ENCODE measurements around the gene SKOR1. TPM values are rescaled to one million over a fixed set of nuclear protein-coding genes. Genes with fewer than 3 reads are reported as not detected.

Gene SKOR1
- total RNA-seq, 1 donor from 2014 or later, result 0.21 TPM

- H3K27me3 Mint-ChIP-seq (ENCODE audit: unreplicated experiment), result no peaks in the 10 kb centered on the region
- no peaks in the 10 kb centered on the region for H3K9me3 Mint-ChIP-seq (ENCODE audit: unreplicated experiment)
- no peak overlapping the region for H3K4me3 Mint-ChIP-seq (ENCODE audit: unreplicated experiment)
- no peak for DNase-seq (ENCODE audit: low spot score)
- H3K36me3 Mint-ChIP-seq (ENCODE audit: low read depth, unreplicated experiment), result peaks cover 9% of the 10 kb centered on the region
- peaks cover 4% of the 10 kb centered on the region for H3K4me1 Mint-ChIP-seq (ENCODE audit: unreplicated experiment)
- TF ChIP-seq CTCF (IDR thresholded peaks at IDR 0.05; ENCODE audit: unreplicated experiment), result no peak
- no peak overlapping the region for H3K27ac Mint-ChIP-seq (ENCODE audit: unreplicated experiment)
These were observed 42.0 kb upstream of the SKOR1 start for GRCh38 chr15:67783303-67783702.

GRCh38 chr15:67784090-67784781 lies 41.1 kb upstream of the SKOR1 start:
- H3K27me3 Mint-ChIP-seq (ENCODE audit: unreplicated experiment), result no peaks in the 10 kb centered on the region
- H3K27ac Mint-ChIP-seq (ENCODE audit: unreplicated experiment), result no peak overlapping the region
- peaks cover 4% of the 10 kb centered on the region for H3K4me1 Mint-ChIP-seq (ENCODE audit: unreplicated experiment)
- DNase-seq (ENCODE audit: low spot score), result no peak
- H3K9me3 Mint-ChIP-seq (ENCODE audit: unreplicated experiment), result no peaks in the 10 kb centered on the region
- H3K4me3 Mint-ChIP-seq (ENCODE audit: unreplicated experiment), result no peak overlapping the region
- no peak for TF ChIP-seq CTCF (IDR thresholded peaks at IDR 0.05; ENCODE audit: unreplicated experiment)
- H3K36me3 Mint-ChIP-seq (ENCODE audit: low read depth, unreplicated experiment), result peaks cover 9% of the 10 kb centered on the region

- Mint-ChIP-seq H3K27me3 (ENCODE audit: unreplicated experiment) (no peaks in the 10 kb centered on the region), H3K4me1 (ENCODE audit: unreplicated experiment) (peaks cover 4% of the 10 kb centered on the region)
These were observed 40.4 kb upstream of the SKOR1 start for GRCh38 chr15:67784856-67785430.

GRCh38 chr15:67785431-67785830 lies 39.9 kb upstream of the SKOR1 start:
- Mint-ChIP-seq H3K27ac (ENCODE audit: unreplicated experiment) (no peak overlapping the region), H3K36me3 (ENCODE audit: low read depth, unreplicated experiment) (peaks cover 9% of the 10 kb centered on the region), H3K4me1 (ENCODE audit: unreplicated experiment) (peaks cover 4% of the 10 kb centered on the region), H3K9me3 (ENCODE audit: unreplicated experiment) (no peaks in the 10 kb centered on the region), H3K4me3 (ENCODE audit: unreplicated experiment) (no peak overlapping the region), H3K27me3 (ENCODE audit: unreplicated experiment) (no peaks in the 10 kb centered on the region)
- no peak for DNase-seq (ENCODE audit: low spot score)
- TF ChIP-seq CTCF (IDR thresholded peaks at IDR 0.05; ENCODE audit: unreplicated experiment), result no peak

More at GRCh38 chr15:67784856-67785430, 40.4 kb upstream of the SKOR1 start:
- H3K27ac Mint-ChIP-seq (ENCODE audit: unreplicated experiment), result no peak overlapping the region
- H3K36me3 Mint-ChIP-seq (ENCODE audit: low read depth, unreplicated experiment), result peaks cover 9% of the 10 kb centered on the region
- no peak for TF ChIP-seq CTCF (IDR thresholded peaks at IDR 0.05; ENCODE audit: unreplicated experiment)
- no peaks in the 10 kb centered on the region for H3K9me3 Mint-ChIP-seq (ENCODE audit: unreplicated experiment)
- DNase-seq (ENCODE audit: low spot score), result no peak
- no peak overlapping the region for H3K4me3 Mint-ChIP-seq (ENCODE audit: unreplicated experiment)

- DNase-seq (ENCODE audit: low spot score), result no peak
- Mint-ChIP-seq H3K4me1 (ENCODE audit: unreplicated experiment) (peaks cover 4% of the 10 kb centered on the region), H3K4me3 (ENCODE audit: unreplicated experiment) (no peak overlapping the region), H3K36me3 (ENCODE audit: low read depth, unreplicated experiment) (peaks cover 9% of the 10 kb centered on the region), H3K9me3 (ENCODE audit: unreplicated experiment) (no peaks in the 10 kb centered on the region), H3K27ac (ENCODE audit: unreplicated experiment) (no peak overlapping the region), H3K27me3 (ENCODE audit: unreplicated experiment) (no peaks in the 10 kb centered on the region)
- no peak for TF ChIP-seq CTCF (IDR thresholded peaks at IDR 0.05; ENCODE audit: unreplicated experiment)
These were observed 38.7 kb upstream of the SKOR1 start for GRCh38 chr15:67786646-67787045.

Measured in endothelial cell (in vitro differentiated cells).